RPMI8226 (cell line): ENCODE results near the gene IL21R.
"Not testable (repeated sequence)": the region's sequence is repeated elsewhere in the genome, so short reads cannot be mapped to it uniquely, and the experiment has no call there.

Experiments
- DNase-seq: peaks from one replicate; pipeline ENCODE4 v3.0.0-alpha.2; 2015

Gene IL21R

DNA sequence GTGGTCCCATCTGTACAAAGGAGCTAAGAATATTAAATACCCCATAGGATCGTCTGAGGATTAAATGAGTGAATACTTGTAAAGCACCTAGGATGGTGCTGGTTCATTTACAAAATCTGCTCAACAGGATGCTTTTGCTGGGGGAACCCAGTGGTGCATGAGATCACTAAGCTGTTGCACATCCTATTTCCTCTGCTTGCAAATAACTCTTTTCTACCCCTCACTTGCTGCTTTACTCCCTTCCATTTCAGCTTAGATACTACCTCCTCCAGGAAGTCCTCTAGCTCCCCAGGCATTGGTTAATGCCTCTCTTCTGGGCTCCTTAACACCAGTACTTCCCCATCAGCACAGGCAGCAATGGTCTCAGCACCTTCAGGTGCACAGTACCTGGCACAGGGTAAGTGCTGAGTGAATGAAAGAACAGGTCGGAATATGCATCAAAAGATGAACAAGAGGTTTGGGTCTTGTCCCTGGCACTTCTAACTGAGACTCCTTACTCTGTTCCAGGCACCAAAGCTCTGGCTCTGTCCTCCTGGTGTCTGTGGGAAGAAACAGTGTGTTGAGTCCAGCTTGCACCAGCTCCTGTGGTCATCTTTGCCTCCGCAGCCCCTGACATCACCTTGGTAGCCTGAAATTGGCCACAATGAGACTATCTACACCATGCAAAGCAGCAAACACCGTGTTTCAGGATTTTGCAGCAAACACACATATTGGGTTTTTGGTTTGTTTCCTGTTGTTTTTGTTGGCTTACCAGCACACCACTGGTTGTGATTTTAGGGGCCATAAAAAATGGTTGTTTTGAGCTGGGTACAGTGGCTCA, 24.1 kb upstream of the IL21R start:
- no peak for DNase-seq

DNA sequence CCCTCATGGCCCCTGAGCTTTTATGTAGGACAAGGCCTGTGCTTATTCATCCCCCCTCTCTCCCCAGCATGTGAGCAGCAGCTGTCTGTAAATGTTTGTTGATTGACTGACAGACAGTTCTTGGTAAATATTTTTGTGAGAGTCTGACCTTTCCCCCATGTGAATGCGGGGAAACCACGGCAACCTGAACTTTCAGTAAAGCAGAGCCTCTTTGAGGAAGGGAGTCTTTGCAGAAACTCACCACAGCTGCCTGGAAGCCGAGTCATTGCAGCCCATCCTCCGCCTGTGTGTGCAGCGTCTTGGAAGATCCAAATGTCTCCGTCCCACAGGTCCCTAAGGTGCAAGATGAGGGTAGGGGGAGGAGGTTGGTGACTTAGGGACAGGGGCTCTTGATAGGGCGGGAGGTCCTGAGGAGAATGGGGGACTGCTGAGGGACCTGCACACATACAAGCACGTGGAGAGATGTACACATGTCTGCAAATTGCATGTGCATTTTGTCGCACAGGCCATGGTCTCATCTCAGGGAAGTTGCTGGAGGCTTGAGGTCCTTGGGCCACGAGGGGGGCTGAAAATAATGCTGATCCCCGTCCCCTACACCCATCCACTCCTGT, 23.0 kb upstream of the IL21R start:
- no peak for DNase-seq

DNA sequence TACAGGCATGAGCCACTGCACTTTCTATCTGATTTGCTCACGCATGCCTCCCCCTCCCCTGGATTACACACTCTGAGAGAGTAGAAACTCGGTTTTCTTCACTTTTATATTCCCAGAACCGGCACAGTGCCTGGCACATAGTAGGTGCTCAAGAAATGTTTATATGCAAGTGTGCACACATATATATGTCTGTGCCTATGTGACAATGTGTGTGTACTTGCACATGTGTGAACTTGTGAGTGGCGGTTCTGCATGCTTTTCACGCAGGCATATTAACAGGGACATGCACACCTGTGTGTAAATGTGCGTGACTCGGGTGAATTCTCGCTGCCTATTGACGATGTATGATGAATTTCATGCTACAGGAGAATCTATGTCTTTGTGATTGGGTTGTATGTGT, 22.1 kb upstream of the IL21R start:
- DNase-seq, result no peak

DNA sequence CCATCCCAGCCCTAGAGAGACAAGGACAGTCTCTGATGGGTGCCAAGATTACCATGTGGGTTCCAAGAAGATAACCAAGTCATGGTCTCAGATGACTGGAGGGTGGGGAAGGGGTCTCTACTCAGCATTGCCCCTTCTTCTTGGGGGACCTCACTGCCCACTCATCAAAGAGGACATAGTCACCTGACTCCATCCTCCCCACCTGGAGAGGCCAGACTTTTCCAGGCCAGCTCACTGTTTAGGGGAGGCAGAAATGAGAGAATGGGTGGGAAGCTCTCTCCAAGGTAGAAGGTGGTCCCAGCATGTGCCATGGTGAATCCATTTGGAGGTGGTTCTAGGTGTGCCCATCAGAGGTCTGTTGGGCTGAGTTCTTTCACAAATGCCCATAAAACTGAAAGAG, 20.7 kb upstream of the IL21R start:
- no peak for DNase-seq

DNA sequence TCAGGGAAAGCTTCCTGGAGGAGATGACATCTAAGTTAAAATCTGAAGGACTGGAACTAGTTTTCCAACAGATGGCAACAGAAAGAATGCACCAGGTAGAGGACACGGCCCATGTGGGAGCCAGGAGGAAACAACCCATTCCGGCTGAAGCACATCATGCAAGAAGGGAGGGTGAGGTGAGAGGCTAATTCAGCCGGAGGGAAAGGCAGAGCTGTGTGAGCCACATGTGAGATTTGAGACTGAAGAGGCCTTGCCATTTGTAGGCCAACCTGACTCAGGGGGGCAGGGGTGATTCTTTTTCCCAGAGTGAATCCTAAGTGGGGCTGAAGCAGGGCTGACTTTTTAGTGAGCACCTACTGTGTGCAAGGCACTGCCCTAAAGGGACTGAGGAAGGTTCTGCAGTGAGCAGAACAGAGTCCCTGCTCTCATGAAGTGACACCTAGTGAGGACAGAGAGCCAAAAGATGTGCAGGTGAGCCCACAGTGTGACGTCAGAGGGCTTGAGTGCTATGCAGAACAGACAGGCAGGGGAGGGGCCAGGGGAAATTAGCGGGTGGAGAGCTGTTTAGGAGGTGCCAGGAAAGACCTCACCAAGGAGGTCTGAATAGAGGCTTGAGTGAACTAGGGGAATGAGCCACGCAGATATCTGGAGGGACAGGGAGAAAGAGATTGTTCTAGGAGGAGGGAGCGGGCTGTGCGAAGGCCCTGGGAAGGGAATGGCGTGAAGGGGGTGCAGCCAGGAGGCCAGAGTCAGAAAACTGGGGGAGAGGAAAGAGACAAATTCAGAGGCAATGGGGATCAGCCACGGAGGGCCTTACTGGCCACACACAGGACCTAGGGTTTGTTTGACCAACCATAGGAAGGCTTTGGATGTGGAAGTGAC, 19.8 kb upstream of the IL21R start:
- DNase-seq, result peak; percentile 75

DNA sequence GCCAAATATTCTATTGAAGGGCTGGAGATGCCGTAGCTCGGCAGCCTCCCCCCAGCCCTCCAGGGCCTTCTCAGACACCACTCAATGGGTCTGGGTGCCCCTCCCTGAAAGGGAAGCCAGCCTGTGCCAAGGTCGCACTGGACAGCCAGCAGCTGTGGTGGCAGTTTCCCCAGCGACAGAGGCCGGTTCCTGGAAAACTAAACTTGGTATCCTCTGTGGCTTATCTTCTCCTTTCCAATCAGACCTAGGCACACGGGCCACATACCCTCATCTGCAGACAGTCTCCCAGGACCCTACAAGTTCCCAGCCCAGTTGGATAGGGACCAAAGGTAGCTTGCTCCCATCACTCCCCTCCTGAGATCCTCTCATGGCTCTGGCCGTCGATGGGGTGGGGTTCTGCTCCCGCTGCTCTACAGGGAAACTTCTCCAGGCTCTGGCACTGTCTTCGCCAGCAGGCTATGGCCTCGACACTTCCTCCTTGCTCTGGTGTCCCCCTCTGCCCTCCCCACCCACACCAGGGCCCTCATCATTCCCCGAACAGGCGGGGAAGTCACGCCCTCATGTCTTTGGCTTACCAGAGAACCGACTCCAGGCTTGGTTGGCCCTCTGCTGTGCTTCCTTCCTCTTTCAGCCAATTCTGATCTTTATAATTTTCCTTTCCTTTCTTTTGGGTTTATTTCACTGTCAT, 18.3 kb upstream of the IL21R start:
- no peak for DNase-seq

DNA sequence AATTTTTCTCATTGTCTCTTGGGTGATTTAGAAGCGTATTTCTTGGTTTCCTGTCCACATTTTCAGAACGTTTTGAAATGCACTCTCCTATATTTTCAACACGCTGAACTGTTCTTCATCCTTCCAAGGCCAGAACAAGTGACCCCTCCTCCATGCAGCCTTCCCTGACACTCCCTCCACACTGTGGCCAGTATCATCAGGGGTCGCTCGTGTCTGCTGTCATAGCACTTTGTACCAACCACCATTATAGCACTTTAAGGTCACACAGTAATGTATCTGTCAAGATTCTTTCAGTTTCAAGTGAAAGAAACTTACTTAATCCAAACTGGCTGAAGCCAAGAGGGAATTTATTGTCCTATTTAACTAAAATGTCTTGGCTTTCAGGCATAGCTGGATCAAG, 17.5 kb upstream of the IL21R start:
- no peak for DNase-seq

DNA sequence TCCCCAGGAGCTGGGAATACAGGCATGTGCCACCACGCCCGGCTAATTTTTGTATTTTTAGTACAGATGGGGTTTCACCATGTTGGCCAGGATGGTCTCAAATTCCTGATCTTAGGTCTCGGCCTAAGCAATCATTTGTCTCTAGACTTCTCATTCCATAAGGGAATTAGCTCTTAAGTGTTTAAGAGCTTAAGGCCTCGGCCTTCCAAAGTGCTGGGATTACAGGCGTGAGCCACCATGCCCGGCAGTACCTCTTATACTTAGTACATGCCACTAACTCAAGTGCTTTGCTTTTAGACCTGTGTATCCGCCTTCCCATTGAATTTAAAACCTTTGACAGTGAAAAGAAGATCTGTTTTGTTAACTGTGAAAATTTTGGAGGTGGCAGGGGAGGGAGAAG, 16.6 kb upstream of the IL21R start:
- DNase-seq, result no peak

DNA sequence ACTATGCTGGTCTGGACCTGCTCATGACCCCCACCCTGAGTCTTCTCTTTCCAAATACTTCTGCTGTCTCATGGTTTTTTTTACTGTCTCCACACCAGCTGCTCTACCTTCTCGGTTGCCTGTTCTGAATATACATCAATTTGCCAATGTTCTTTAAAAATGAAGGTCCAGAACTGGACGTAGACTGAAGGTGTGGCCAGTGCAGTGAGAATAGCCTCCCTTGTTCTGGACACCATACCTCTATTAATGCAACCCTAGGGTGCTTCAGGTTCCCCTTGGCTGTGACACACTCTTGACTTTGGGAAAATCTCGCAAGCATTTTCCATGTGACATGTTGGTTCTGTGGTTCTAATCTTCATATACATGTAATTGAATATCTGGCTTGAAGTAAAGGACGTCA, 15.3 kb upstream of the IL21R start:
- no peak for DNase-seq

DNA sequence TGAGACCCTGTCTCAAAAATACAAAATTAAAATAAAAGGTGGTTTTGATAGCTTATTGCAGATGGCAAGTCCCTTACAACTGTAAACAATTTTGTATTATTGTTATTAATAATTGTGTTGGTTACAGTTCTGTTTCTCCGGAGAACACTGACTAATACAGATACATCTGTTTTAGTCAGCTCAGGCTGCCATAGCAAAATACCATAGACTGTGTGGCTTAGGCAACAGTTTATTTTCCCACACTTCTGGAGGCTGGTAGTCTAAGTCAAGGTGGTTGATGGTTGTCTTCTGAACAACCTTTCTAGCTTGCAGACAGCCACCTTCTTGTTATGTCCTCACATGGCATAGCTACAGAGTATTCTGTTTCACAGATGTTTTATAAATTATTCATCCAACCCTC, 14.2 kb upstream of the IL21R start:
- DNase-seq, result no peak

DNA sequence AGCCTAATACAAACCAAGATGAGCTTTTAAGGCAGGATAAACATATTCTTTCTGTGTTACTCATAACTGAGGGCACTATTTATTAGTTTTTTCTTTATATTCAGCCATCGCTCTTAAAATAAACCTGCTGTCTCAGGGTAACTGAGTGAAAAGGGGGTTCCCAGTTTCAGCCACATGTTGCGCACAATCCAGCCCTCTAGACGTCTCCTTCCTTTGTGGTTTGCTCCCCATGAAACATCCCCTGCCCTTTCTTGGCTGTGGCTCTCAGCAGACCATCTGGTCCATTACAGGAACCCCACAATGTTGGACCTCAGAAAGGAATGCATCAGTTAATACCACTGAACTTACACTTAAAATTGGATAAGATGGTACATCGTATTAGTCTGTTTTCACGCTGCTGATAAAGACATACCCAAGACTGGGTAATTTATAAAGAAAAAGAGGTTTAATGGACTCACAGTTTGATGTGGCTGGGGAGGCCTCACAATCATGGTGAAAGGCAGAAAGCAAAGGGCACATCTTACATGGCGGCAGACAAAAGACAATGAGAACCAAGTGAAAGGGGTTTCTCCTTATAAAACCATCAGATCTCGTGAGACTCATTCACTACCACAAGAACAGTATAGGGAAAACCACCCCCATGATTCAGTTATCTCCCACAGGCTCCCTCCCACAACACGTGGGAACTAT, 12.6 kb upstream of the IL21R start:
- DNase-seq, result peak; percentile 84

DNA sequence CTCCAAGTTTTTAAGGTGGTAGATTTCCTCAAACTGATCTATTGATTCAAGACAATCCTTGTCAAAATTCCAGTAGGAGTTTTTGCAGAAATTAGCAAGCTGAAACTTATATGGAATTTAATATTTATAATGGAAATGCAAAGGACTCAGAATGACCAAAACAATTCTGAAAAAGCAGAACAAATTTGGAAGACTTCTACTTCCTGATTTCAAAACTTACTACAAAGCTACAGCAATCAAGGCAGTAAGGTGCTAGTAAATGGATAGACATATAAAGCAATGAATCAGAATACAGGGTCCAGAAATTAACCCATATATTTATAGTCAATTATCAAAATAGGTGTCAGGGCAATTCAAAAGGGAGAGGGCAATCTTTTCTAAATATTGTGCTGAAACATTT, 11.8 kb upstream of the IL21R start:
- no peak for DNase-seq

DNA sequence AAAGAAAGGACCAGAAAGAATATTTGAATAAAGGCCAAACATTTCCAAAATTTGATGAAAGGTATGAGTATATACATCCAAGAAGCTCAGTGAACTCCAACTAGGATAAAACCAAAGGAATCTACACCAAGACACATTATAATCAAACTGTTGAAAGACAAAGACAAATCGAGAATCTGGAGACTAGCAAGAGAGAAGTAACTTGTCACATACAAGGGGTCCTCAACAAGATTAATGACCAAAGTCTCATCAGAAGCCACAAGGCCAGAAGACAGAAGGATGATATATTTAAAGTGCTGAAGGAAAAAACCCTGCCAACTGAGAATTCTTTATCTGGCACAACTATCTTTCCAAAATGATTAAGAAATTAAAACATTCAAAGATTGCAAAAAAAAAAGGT, 9.3 kb upstream of the IL21R start:
- no peak for DNase-seq

DNA sequence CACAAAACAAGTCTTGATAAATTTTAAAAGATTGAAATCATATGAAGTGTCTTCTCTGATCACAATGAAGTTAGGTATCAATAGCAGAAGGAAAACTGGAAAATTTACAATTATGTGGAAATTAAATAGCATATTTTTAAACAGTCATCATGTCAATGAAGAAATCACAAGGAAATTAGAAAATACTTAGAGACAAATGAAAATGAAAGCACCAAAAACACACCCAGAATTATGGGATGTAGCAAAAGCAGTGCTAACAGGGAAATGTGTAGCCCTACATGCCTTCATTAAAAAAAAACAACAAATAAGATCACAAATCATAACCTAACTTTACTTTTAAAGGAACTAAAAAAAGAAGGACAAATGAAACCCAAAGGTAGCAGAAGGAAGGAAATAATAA, 7.5 kb upstream of the IL21R start:
- DNase-seq, result no peak

DNA sequence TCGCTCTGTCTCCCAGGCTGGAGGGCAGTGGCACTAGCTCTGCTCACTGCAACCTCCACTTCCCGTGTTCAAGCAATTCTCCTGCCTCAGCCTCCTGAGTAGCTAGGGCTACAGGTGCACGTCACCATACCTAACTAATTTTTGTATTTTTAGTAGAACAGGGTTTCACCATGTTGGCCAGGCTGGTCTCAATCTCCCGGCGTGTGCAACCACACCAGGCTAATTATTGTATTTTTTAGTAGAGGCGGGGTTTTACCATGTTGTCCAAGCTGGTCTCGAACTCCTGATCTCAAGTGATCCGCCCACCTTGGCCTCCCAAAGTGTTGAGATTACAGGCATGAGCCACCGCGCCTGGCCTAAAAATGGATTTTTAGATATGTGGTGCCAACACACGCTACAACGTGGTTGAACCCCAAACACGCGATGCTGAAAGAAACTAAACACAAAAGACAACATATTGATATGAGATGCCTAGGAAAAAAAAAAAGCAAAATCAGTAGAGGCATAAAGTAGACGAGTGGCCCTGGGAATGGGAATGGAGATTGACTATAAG, 3.6 kb upstream of the IL21R start:
- not testable (repeated sequence) for DNase-seq

DNA sequence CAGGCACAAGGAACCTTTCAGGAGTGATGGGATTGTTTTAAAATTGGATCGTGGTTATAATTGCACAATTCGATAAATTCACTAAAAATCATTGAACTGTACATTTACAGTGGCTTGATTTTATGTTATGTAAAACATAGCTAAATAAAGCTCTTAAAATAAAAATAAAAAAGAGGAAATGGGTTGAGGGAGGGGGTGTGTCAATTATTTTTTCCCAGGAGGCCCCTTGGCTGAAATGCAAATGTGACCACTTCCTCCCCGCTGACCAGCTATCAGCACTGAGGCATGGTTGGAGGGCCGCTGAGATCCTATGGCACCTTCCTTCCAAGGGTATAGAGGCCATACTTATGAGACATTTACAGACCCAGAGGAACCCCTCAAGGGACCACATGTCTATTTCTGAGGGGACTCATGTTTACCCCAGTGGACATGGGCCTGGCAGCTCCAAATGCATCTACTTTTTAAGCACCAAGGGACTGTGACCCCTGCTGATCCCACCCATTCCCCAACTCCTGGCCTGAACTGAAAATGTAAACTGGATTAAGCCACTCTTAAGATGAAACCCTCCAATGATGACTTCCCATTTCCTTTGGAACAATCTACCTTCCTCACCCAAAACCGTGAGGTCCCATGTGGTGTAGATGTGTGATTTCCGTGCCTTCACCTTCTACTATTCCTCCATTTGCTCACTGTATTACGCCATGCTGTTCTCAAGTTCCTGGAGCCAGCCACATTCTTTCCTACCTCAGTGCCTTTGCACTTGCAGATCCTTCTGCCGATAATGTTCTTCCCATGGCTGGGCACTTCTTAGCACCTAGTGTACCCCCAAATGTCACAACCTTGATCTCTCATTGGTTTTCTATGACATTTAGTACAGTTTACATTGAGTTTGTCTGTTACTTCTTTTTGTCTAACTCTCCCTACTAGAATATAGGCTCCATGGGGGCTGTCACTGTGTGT, 2.8 kb upstream of the IL21R start:
- DNase-seq, result no peak

DNA sequence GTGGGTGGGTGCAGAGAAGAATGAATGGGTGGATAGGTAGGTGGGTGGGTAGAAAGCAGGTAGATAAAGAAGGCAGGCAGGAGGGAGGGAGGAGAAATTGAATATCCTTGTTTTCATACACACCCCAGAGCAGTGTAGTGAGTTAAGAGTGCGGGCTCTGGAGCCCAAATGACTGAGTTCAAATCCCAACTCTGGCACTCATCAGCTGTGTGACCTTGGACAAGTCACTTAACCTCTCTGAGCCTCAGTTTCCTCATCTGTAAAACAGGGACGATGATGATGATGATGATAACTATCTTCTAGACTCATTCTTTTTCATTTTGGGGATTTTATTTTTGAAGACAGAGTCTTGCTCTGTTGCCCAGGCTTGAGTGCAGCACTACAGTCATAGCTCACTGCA, 2.0 kb upstream of the IL21R start:
- no peak for DNase-seq

DNA sequence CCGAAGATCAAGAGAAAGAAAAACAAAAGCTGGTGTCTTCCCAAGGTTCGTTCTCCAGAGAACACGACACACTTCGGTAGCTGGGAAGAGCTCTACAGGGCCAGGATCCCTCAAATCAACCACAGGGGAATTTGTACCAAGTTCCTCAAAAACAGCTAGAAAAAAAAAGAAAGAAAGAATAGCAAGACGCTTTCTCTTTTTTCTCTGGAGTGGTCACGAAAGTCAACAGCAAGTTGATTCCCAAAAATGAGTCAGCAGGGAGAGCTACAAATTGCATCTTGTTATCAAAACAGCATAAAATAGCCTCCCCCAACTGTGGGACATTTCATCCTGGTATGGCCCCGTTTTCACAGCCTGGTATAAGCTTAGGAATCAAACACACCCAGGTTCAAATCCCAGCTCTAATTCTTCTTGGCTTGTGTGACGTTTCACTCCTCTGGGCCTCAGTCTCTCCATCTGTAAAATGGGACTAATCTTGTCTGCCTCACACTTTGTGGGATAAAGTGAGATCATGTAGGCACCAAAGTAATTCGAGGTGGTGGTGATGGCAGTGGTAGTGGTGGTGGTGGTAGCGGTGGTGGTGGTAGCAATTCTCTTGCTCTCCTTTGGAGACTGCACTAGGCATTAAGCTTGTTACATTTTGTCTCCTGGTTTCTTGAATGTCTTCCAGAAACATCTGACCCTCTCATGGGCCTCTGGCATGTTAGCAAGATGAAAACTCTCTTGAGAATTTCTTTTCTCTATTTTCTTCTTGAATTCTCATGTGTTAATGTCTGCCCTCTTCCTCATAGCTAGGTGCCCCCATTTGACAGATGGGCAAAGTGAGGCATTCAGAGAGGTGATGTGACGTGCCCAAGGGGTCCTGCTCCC, 988 bp upstream of the IL21R start:
- no peak for DNase-seq

DNA sequence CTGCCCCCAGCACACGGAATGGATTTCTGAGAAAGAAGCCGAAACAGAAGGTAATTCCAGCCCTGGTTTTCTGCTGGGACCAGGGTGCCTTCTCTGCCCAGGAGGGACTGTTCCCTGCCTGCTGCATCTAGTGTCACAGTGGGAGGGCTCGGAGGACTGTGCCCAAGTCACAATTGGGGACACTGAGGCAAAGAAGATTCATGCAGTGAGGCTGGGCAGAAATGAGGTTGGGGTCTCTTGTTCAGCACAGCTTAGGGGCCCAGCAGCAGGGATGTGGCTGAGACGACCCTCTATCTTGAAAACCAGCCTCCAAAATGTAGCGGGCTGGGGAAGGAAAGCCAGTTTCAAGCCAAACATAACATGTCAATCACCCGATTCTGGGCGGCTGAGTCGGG, 592 bp downstream of the IL21R start:
- DNase-seq, result no peak

DNA sequence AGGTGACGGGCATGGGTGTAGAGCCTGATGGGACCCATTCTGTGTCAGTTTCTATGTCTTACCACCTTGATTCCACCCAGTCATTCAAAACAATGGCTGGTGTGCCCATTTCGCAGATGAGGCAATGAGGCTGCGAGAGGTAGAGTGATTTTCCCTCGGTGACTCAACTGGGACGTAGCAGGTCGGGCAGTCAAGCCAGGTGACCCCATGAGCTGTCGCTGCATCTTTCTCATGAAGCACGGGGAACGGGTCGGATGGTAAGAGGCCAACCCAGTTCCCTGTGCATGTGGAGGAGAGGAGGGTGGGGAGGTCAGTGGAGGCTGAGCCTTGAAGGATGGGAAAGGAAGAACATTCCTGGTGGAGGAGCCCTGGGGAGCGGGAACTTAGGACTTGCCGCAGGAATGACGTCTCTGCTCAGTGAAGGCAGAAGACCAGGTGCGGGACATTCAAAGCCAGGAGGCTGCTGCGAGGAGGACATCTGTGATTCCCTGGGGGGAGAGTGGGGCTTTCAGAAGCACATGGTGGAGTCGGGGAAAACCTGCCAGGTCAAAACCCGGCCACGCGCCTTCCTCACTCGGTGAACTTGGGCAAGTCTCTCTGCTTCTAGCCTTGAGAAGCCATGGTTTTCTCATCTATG, 1.1 kb downstream of the IL21R start:
- peak; percentile 51 for DNase-seq
